Stimulated activated CD4-positive, alpha-beta T cell treated with anti-CD3 and anti-CD28 coated beads, Interleukin-4, amount 100 ng/mL, for 24 hours (primary cell): Measurements from ENCODE around the gene CPD.
A peak's percentile ranks its signal among the peaks of the same experiment; 100 is the strongest.

Experiments used
- DNase-seq: peaks from one replicate; pipeline ENCODE4 v3.0.0-alpha.2; 2020

CPD gene

DNA sequence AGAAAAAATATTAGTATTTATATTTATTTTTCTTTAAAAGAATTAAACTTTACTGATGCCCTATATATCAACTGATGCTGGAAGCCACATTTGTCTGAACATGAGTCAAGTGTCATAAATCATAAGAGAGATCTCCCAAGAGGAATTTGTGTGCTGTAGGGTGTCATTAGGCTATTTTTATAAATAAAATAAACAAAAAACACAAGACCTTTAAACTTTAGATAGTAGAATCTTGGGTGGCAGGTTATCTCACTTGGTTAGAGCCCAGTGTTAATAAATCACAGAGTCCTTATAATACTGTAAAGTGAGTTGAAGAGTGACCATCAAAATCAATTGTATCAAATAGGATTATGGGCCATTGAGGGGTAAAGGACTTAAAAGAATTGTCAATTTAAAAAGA lies 21.3 kb upstream of the CPD start:
- no peak for DNase-seq

DNA sequence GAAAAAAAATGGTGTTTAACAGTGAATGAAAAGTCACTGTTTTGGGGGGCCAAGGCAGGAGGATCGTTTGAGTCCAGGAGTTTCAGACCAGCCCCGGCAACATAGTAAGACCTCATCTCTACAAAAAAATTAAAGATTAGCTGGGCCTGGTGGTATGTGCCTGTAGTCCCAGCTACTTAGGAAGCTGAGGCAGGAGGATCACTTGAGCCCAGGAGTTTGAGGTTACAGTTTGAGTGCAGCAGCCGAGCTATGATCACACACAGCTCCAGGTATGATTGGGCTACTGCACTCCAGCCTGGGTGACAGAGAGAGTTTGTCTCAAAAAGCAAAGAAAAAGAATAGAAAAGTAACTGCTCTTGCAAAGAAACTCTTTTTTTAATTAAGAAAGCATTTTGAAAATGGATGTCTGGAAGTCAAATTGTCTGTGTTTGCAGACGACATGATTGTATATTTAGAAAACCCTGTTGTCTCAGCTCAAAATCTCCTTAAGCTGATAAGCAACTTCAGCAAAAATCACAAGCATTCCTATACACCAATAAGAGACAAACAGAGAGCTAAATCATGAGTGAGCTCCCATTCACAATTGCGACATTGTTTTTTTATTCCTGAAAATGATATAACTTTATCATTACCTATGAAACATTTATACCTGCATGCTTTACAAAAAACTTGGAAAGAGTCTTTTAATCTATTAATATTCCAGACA lies 20.5 kb upstream of the CPD start:
- no peak for DNase-seq

DNA sequence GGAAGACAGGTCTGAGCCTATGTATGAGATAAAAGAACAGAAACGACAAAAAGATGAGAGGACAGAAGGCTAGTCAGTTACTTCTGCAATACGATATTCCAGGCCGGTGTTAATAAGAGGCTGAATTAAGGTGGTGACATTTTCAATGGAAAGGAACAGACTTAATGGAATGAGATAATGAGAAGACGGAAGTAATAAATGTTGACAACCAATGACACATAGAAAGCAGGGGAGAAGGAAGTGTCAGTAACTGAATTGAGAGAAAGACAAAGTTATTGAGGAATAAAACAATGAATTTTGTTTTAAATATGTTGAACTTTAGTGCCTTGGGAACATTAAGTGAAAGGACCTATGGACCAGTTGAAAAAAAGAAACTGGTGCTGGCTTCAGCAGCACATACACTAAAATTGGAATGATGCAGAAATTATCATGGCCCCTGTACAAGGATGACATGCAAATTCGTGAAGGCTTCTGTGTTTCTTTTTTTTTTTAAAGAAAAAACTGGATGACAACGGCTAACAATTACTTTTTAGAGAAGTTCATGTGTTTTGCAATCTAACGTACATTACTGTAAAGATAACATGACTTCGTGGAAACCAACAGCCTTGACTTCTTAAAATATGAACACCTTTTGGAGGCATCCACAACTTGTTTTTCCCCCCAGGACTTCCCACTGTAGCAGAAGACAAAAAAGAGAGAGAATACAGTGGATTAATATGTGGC lies 18.5 kb upstream of the CPD start:
- DNase-seq, result no peak

DNA sequence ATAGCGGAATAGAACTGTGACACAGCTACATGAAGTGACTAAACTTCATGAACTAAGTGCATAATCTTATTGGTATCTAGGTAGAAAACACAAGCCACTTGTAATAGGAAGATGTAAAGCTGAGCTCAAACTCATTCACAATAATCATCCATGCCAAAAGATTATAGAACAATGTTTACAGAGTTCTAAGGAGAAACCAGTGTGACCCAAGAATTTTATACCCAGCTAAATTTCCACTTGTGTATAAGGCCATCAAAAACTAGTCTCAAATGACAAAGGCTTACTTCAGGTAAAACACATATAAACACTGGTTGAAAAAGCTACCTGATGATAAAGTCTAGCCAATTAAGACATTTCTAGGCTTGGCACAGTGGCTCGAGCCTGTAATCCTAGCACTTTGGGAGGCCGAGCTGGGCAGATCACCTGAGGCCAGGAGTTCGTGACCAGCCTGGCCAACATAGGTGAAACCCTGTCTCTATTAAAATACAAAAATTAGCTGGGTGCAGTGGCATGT lies 16.9 kb upstream of the CPD start:
- no peak for DNase-seq

DNA sequence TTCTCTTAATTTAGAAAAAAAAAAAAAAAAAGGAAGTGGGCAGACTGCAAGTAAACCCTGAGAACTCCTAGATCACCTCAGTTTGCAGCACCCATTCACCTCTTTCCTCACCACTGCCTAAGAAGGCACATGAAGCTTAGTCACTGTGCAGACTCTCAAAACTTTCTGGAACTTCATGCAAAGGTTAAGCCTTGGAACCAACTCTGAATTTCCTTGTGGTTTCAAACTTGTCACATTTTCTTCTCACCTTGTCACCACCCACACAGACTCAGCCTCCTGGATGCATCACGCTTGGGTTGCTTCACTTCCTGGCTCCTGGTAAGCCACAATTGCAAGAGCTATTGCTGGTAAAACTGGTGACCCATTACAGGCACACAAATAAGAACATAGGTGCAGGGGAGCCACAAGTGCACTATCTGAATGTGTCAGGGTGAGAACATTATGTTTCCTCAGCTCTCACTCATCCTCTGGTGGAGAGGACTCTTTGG lies 15.0 kb upstream of the CPD start:
- DNase-seq, result peak; percentile 91

DNA sequence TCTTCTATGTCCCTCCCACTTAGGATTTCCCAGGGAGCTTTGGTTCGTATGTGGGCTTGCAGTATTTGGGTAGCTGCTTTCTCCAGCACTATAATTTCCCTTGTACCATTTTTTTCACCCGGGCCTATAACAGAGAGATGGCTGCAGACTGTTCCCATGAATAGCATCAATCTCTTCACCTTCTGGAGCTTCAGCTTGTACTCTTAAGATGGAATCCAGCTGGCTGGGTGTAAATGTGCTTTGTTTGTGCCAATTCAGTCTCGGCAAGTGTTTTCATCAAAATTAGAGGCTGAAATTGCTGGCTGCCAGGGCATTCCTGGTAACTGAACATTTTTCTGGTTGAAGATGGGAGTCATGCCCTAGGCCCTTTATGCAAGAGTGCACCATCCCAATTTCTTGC lies 12.2 kb upstream of the CPD start:
- no peak for DNase-seq

DNA sequence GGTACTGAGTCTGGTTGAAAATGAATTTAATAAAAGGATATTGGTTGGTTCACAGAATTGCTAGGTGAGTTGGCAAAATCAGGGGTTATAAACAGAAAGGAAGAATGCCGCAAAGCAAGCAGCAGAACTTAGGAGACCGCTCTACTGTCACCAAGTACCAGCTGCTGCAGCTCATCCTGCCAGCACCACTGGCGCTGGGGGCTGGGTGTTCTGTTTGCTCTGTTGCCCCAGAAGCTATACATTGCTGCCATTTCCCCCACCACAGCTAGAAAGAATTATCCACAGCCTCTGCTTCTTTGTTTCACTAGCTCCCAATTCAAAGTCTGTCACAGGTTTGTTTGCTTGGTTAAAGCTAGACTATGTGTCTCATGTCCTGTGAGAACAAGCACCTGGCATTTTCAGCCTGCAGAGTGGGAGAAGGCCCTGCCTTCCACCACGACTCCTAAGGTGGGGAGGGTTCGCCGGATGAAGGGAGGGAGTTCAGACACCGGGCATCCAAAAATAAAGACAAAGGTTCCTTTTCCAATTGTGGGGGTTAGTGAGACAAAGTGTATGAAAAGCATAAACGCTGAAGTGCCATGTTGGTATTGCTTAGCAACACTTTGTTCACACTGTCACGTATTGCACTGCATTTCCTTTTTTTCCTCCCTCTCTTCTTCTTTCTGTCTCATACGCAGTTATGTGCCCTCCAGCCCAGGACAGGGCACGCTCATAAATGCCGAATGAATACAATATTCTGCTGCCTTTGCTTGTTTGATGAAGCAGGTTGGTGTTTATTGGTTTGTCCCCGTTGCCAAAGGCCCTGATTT lies 9.6 kb upstream of the CPD start:
- DNase-seq, result no peak

DNA sequence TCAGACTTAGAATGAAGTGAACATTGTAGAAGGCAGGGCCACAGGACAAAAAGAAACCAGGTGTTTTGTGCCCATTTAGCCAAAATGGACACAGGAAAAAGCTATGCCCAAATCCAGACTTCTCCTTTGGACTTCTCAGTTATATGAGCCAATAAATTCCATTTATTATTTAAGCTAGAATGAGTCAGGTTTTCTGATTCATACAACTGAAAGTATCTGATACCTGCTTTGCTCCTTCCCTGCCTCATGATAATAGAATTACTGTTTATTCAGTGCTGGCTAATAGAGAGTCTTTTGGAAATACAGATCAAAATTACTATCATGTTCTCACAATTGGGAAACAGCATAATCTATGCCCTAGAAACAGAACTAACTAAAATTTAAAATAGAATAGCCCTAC lies 8.7 kb upstream of the CPD start:
- no peak for DNase-seq

DNA sequence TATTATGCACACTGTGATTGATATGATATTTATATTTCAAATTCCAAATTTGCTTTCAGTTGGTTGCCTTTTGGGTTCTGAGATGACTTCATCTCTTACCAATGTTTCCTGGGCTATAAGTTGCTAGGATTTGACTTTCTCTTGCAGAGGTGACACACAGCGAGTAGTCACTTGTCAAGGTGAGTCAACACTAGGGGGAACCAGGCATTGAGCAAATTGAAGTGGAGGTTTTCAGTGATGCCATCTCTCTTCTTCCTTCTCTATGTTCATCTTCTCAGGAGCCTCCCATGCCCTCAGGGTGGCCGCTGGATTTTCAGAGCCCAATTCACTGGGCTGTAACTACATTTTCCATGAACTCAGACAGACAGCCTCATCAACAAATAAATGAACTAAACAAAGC lies 6.0 kb upstream of the CPD start:
- peak; percentile 60 for DNase-seq

DNA sequence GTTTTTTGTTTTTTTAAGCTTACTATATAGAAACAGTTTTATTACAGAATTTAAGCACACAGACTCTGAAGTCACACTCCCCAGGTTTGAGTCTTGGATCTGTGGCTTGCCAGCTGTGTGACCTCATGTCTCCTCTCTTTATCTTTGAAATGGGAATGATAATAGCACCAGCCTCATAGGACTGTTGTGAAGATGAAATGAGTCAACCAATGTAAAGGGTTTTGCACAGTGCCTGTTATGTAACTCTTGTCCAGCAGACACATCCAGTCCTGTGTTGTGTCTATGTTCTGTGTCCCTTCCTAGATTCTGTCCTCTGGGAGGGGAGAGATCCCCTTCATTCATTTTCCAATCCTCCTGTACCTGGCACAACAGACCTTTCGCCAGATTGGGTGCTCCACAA lies 3.1 kb upstream of the CPD start:
- no peak for DNase-seq

DNA sequence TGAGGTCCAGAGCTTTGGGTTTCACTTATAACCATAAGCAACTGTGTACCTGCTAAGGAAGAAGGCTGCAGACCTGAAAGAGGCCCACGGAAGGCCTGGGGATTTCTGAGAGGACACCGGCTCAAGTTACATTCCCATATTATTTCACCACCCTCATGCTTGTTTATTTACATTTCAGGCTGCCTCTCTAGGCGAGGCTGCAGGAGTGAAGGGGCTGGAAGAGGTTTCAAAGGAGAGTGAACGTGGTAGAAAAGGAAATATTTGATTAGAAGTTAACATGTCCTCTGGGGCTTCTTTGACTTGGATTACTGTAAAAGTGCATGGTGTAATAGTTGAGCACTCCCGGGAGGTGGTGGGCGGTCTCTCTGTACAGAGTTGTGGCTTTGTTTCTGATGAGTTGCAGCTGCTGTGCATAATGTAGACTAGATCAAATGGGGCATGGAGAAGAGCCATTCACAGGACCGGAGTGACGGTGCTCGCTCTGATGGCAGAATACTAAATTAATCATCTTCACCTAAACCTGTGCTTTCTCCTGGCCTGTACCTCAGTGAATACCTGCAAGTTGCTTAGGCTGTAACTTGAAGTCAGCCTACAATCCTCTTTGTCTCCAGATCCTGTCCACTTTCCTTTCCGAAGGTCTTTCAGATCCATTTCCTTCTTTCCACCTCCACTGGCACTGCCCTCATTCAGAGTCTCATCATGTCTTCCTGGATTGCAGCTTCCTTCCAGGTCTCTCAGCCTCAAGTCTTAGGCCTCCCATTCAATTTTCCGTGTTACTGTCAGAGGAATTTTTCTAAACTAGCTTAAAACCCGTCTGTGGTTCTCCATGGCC lies 1.9 kb upstream of the CPD start:
- peak; percentile 71 for DNase-seq

DNA sequence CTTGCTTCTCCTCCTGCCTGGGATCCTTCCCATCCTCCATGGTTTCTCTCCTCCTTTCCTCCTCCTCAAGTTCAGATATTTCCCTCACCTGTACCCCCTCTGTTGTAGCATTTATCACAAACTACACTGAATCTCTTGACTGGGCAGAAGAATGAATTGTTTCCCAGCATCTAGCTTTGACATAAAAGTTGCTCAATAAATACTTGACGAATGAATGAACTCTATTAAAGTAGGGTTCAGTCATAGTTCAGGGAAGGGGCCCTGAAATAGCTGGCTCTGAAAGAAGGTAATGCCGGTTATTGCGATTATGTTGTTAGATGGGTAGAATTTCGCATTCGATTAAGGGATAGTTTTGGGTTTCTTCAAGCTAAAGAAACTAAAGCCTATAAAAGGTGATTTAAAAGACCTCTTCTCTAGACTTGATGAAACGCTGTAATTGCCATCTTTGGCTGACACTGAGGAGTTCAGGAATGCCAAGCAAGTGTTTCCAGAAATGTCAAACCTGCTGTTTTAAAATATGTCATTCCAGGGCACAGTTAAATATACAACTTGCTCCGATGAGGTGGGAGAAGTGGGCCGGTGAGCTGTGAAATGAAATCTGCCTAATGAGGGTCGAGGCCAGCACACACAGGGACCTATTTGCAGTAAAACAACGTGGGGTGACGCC lies 1.0 kb upstream of the CPD start:
- DNase-seq, result no peak

DNA sequence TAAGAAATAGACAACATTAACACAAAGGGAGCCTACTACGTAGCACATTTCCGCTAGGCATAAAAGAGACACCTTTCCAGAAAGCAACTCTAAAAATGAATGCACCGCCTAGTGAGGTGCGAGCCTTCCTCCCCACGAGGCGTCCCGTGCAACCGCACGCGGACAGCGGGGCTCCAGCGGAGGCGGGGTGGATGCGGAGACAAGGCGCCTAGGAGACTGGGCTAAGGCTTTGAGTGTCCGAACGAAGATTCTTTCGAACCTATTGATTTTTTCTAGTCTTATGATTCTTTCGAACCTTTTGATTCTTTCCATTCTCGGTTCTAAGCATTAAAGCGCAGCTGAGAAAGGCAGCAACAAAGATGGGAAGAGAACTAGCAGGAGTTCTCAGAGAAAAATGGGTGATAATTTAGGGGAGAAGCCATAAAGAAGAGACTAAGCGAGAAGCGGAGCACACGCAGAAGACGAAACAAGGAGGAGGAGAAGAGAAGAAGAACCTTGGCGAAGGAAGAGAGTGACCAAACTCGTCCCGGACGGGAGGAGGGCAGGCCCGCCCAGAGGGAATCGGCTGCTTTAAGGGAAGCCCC lies 394 bp upstream of the CPD start:
- DNase-seq, result peak; percentile 55

DNA sequence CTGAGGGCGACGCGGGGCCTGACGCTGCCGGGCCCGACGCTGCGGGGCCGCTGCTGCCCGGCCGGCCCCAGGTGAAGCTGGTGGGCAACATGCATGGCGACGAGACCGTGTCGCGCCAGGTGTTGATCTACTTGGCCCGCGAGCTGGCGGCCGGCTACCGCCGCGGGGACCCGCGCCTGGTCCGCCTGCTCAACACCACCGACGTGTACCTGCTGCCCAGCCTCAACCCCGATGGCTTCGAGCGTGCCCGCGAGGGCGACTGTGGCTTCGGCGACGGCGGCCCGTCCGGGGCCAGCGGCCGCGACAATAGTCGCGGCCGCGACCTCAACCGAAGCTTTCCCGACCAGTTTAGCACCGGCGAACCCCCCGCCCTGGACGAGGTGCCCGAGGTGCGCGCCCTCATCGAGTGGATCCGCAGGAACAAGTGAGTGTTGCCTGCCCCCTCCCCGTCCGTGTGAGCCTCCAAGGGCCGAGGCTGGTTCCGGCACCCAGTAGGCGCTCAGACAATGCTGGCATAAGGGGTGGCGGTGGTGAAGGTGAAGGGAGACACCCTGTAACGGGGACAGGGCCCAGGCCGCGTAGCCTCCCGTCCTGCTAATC lies 676 bp downstream of the CPD start:
- DNase-seq, result peak; percentile 23

DNA sequence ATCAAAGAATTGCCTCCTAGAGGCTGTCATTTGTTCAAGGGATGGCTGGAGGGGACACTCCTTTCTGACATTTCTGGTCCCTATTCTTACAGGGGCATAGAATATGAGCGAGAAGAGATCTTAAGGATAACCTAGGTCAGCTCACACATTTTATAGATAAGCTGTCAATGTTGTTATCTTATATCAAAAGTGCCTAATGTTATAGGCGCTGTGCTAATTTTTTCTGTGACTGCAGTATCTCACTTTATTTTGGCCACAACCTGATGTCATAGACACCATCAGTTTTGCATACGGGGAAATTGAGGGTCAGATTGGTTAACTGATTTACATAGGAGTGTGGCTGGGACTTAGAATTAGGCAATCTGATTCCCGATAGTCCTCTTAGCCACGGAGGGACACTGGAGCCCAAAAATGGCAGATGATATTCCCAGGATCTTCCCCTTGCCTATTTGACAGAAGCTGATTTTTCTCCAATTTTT lies 1.2 kb downstream of the CPD start:
- no peak for DNase-seq

DNA sequence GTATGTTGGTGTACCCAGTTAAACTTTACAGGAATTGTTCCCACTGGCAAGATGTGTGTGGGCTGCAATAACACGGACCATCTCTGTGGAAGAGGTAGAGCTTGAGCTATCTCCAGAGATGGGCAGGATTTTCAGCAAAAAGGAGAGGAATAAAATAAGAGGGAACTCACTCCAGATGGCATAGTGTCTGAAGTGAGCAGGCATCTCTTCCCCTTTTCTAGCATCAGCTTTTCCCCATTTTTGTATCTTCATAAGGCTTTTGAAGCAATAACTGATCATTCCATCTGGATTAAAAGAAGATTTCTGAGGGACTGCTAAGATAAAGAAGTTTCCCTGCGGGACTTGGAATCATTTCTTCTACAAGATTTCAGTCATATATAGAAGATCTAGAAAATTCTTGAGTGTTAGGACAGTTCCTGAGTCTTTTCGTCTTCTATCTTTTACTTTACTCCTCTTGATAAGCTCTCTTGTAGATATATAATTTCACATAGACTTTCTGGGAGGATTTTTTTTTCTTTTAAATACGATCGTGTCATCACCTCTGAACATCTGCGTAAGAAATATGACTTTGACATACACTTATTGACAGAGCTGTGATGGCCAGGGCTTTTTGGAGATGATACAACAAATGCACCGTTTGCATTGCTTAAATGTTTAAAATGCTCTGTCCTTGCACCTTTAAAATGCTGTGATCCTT lies 2.1 kb downstream of the CPD start:
- DNase-seq, result no peak

DNA sequence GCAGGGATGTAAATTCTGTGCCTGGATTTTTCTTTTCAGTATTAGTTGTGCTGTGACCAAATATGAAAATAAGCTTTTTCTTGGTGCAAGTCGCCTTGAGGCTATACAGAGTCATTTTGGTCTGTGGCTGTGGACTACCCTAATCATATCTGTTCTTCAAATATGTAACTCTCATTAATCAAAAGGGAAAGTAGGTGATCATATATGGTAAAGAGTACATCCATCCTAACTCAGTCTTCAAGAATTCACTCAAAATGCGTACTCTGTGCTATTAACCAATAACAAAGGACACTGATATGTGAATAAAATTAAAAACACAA lies 2.6 kb downstream of the CPD start:
- DNase-seq, result no peak

DNA sequence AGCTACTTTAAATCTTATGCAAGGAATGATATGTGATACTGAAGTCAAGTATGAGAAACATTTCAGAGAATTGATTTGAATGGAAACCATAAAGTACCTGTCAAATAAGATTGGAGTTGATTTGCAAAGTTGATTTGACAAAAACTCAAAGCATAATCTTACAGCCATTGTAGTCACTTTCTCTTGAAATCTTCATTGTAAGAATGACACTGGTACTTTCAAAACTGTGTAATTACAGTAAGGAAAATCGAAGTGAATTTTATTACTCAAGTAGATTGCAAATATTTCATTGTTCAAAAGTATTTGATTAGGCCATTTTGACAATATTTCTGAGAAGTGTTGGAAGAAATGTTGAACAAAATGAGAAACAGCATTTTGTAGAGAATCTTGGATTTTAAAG lies 3.6 kb downstream of the CPD start:
- no peak for DNase-seq

DNA sequence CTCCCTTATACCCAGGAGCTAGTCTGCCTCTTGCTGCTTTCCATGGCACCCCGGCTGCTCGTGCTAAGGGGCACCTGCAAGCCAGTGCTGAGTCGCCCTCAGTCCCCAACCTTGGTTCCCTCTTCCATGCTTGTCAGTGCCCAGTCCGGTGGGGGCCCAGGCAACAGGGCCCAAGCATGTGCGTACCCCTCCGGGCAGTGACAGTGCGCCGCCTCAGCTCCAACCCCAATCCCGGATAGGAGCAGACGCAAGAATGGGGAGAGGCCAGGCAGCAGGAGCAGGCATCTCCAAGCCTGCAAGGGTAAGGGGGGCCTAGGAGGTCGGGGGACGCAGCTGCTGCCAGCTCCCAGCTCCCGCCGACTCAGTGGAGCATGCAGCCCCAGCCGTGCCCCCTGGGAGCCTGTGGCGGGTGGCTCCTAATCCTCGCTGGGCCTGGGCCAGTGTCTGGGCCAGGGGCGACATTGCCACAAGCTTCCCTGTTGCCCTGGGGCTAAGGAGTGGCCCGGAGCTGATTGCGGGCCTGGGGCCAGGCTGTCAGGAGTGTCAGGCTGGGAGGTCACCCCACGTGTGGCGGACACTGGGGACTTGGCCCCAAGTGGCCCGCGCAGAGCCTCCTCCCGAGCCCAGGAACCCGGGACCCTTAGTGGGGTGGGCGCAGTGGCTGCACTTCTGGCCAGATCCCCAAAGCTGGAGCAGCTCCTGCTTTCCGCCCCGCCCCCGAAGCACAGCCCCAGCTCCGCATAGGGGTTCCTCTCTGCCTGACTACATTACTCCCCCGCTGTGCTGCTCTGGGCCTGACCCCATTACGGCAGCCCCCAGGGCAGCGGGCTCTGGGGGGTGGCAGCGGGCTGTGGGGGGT lies 9.8 kb downstream of the CPD start:
- DNase-seq, result no peak
